Globus pallidus (tissue), 1 donor: ENCODE results near the gene KIF16B.

Experiments used
- DNase-seq: peaks from one replicate; pipeline ENCODE4 v3.0.0-alpha.2; 2015; ENCODE audit warnings: low spot score

KIF16B gene

DNA sequence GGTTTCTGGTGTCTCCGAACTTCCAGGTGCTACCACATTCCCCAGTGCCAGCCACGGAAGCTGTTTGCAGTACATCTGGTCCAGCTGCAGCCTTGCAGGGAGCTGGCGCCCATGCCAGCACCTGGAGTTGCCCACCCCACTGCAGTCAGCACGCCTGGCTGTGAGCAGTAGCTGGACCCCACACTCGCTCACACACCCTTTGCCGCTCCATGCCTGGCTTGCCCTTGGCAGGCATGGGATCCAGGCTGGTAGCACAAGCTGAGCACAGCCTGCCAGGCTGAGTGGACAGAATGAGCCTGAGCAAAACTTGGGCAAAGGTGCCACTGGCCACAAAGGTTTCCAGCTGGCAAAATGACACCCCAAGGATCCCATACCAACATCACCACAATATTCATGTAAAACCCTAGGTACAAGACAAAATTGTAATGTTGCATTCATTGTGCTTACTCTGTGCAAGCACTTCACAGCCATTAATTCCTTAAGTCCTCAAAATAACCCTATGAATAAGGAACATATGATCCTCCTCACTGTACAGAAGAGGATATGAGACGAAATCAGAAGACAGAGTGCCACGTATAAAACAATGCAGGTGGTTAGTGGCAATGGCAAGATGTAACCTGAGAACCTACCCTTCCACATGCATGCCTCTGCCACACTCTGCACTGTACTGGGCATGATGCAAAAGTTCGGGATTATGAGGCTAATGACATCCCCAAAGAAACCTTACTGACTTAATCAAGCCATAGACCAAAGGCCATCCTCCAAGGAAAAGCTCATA is 18.3 kb downstream of the KIF16B start:
- DNase-seq, result no peak

DNA sequence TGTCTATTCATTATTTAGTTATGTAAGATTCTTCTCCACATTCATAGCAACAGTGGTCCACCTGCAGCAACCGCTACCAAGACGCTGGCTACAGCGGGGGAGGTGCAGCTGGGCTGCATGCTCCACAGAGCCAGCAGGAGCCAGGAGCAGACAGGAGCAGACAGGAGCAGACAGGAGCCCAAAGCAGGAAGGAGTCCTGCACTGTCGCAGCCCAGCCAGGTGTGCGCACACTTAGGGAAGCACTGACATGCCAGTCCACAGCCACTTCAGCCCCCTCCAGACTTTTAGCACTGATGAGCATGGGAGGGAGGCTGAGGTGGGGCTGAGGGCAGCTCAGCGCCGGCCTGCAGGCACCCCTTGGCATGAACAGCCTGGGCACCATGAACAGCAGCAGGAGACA is 19.6 kb downstream of the KIF16B start:
- no peak for DNase-seq

DNA sequence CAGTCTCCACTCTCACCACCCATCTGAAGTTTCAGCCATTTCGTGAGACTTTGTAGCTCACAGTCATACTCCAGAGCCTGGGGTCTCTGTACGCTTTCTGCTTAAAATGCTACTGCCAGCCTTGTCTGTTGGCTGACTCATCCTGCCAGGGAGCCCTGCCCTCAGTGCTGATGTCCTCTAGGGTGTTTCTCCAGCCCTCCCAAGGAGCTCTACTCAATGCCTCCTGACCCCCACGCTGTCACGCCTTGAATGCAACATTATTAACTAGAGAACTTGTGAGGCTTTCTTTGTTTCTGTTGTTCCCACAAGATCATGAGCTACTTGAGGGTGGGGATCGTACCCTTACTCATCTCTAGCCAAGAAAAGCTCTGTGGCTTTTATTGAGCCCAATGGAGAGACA is 20.1 kb downstream of the KIF16B start:
- DNase-seq, result no peak

GRCh38 chr20:16552015-16552414 is 21.2 kb downstream of the KIF16B start:
- DNase-seq, result no peak

- DNase-seq, result no peak
These were observed 21.6 kb downstream of the KIF16B start for GRCh38 chr20:16551607-16552006.

DNA sequence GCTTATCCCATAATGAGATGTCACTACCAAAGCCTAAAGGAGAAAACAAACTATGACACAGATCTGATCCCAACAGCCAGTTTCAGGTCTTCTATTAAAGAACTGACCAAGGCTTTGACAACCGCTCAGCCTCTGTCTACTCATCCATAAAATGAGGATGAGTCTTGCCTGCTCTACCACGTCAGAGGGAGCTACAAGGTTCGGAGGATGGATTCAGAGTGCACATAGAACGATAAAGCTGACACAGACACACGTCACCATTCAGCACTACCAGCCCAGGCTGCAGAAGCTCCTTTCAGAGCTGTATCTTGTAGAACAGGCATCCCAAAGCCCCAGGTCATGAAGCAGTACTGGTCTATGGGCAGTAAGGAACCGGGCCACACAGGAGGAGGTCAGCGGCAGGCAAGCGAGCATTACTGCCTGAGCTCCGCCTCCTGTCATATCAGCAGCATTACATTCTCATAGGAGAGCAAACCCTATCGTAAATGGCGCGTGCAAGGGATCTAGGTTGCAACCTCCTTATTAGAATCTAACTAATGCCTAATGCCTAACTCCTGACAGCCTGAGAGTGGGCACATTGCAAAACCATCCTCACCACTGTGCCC is 25.1 kb downstream of the KIF16B start:
- no peak for DNase-seq

- DNase-seq, result no peak
These were observed 28.3 kb downstream of the KIF16B start for GRCh38 chr20:16544949-16545348.

DNA sequence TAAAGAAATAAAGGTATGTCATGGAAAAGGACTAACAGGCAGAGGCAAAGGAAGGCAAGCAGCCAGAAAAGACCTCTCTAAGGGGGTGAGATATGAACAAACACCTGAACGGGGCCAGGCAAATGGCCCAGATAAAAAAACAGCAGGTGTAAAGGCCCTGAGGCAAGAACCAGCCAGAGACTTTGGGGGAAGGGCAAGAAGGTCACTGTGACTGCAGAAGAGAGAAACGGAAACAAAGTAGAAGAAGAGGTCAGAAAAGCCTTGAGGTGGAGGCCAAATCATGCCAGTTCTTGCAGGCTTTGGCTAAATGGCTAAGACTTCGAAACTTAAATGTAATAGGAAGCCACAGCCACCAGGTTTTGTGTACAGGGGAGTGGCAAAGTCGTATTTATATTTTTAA is 30.8 kb downstream of the KIF16B start:
- no peak for DNase-seq

- DNase-seq, result no peak
These were observed 31.4 kb downstream of the KIF16B start for GRCh38 chr20:16541878-16542277.

DNA sequence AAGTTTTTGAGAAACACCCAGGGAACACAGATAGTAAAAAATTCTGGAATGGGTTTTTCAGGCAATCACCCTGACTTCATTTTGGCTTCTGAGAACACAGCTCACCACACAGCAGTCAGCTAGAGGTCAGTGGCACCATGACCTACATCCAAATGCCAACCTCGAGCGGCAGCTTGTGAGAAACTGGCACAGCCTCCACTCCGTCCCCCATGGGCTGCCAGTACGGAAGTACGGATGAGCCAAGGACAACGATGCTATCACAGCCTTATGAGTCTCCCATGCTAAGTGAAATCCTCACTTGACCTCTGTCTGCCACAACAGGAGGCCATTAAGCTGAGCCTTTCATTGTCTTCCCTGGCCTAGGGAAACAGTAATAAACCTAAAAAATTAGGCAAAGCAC is 32.0 kb downstream of the KIF16B start:
- no peak for DNase-seq

DNA sequence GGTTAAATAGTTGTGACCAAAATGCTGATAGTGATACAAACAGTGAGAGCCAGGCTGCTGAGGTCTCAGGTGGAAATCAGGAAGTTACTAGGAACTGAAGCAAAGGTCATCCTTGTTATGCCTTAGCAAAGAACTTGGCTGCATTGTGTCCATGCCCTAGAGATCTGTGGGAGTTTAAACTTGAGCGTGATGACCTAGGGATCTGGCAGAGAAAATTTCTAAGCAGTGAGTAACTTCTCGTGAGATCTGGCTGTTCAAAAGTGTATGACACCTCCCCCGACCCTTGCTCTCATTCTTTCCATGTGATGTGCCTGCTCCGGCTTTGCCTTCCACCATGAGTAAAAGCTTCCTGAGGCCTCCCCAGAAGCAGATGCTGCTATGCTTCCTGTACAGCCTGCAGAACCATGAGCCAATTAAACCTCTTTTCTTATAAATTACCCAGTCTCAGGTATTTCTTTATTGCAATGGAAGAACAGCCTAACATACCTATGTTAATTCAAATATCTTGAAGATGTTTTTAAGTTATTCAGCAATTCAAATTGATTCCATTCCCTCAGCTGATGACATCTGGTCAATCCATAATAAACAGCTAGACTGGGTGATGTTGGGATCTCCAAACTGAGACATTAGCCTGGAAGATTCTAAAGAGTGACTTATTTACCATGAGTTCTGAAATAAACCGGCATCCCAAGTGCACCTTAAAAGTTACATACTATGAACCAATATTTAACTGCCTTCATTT is 33.8 kb downstream of the KIF16B start:
- no peak for DNase-seq

- DNase-seq, result no peak
These were observed 34.5 kb downstream of the KIF16B start for GRCh38 chr20:16538779-16539178.

- DNase-seq, result no peak
These were observed 35.3 kb downstream of the KIF16B start for GRCh38 chr20:16537918-16538317.

- DNase-seq, result no peak
These were observed 36.1 kb downstream of the KIF16B start for GRCh38 chr20:16537025-16537665.

- DNase-seq, result no peak
These were observed 38.0 kb downstream of the KIF16B start for GRCh38 chr20:16535277-16535676.

DNA sequence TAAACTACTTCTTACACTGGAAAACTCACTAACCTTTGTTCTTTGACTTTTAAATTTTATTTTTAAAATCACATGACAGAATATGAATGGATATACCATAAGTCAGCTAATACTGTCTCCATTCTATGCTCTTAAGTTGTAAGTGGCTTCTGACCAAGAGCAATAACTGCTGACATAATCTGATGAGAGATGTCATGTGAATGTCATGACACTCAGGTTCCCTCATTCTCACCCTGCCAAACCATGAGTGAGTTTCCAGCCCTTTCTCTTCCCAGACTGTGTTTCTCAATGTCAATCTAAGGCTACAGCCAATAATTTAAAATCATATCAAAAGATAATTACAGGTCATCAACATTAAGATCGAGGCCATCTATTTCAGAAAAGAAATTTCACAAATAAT is 39.7 kb downstream of the KIF16B start:
- no peak for DNase-seq

DNA sequence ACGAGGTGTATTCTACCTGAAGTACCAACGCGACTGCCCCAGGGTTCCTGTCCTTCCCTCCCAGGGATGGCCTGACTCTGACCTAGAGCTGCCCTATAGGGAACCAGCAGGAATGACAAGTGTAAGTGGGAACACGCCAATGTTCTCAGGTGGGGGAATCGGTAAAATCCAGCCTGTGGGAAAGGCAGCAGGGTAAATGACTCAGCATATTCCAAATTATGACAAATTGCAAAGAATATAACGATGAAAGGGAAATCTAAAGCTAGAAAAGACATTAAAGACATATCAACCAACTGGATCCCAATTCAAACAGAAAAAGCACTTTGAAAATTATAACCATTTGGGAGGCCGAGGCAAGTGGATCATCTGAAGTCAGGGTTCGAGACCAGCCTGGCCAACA is 41.8 kb downstream of the KIF16B start:
- no peak for DNase-seq

DNA sequence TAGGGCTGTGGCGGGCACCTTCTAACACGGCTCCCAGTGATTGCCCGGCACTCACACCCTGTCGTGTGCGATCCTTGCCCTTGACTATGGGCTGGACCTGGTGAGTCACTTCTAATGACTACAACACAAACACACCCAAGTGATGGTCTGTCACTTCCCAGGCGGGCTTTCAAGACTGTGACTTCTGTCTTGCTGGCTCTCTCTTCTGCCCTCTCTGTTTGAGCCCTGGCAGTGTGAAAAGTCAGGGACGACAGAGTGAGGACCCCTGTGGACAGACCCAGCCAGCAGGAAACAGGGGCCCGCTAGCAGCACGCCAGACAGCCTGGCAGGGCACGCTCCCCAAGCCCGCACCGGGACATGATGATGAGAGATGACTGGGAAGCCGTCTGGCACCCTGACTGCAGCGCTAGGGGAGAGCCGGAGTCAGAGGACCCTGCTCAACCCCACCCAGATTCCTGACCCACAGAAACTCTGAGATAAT is 43.0 kb downstream of the KIF16B start:
- DNase-seq, result no peak

DNA sequence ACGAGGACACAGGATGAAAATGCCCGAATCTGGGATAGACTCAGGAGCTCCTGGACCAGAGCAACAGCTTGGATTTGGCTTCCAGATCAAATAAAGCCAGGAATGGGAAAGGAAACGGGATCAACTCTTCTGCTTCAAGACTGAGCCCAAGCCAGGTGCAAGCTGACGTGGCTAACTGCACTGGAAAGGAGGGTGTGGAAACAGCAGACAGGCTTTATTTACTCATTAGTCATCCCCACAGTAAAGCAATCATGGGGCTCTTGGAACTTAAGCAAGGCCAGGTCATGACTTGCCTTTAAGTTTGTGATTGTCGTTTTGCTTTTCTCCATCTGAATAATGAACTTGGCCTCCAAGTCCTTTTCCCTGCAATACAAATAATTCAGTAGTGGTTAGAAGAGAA is 45.2 kb downstream of the KIF16B start:
- no peak for DNase-seq

GRCh38 chr20:16527438-16527837 is 45.8 kb downstream of the KIF16B start:
- no peak for DNase-seq

GRCh38 chr20:16526433-16527380 is 46.5 kb downstream of the KIF16B start:
- DNase-seq, result no peak
